ENCODE measurements around the gene SLC16A6.
"Not testable (repeated sequence)": the region's sequence is repeated elsewhere in the genome, so short reads cannot be mapped to it uniquely, and the experiment has no call there.

The SLC16A6 gene

GRCh38 chr17:68290955-68291835 is at the start of gene SLC16A6, which contains the start of gene ARSG:
Gene SLC16A6, minus strand, starts transcription at chr17:68291127. Its CDS starts 12,807 bp downstream, at chr17:68278320.
Gene ARSG, plus strand, starts transcription at chr17:68291495. Its CDS starts 15,999 bp downstream, at chr17:68307494.
- DNase-seq (ENCODE audit: low spot score) = no peak

- no peak for DNase-seq (ENCODE audit: low spot score)
Measured at GRCh38 chr17:68334393-68334792, 43.5 kb upstream of the SLC16A6 start.

GRCh38 chr17:68331932-68332331 is 41.0 kb upstream of the SLC16A6 start:
- DNase-seq (ENCODE audit: low spot score) = not testable (repeated sequence)

GRCh38 chr17:68329331-68329730 is 38.4 kb upstream of the SLC16A6 start:
- DNase-seq (ENCODE audit: low spot score) = no peak

GRCh38 chr17:68328676-68329075 is 37.7 kb upstream of the SLC16A6 start:
- no peak for DNase-seq (ENCODE audit: low spot score)

- no peak for DNase-seq (ENCODE audit: low spot score)
Measured at GRCh38 chr17:68327823-68328557, 37.1 kb upstream of the SLC16A6 start.

- DNase-seq (ENCODE audit: low spot score) = no peak
Measured at GRCh38 chr17:68326681-68327080, 35.8 kb upstream of the SLC16A6 start.

- no peak for DNase-seq (ENCODE audit: low spot score)
Measured at GRCh38 chr17:68325961-68326360, 35.0 kb upstream of the SLC16A6 start.

GRCh38 chr17:68324654-68325336 is 33.9 kb upstream of the SLC16A6 start:
- no peak for DNase-seq (ENCODE audit: low spot score)

GRCh38 chr17:68324114-68324513 is 33.2 kb upstream of the SLC16A6 start:
- no peak for DNase-seq (ENCODE audit: low spot score)

GRCh38 chr17:68322630-68323029 is 31.7 kb upstream of the SLC16A6 start:
- no peak for DNase-seq (ENCODE audit: low spot score)

GRCh38 chr17:68321556-68321954 is 30.6 kb upstream of the SLC16A6 start:
- DNase-seq (ENCODE audit: low spot score) = no peak

GRCh38 chr17:68320943-68321555 is 30.1 kb upstream of the SLC16A6 start:
- no peak for DNase-seq (ENCODE audit: low spot score)

GRCh38 chr17:68320311-68320865 is 29.5 kb upstream of the SLC16A6 start:
- no peak for DNase-seq (ENCODE audit: low spot score)

GRCh38 chr17:68319410-68320162 is 28.7 kb upstream of the SLC16A6 start:
- DNase-seq (ENCODE audit: low spot score) = peak; percentile 7

GRCh38 chr17:68318103-68318991 is 27.4 kb upstream of the SLC16A6 start:
- DNase-seq (ENCODE audit: low spot score) = no peak

GRCh38 chr17:68317458-68317857 is 26.5 kb upstream of the SLC16A6 start:
- DNase-seq (ENCODE audit: low spot score) = no peak

- DNase-seq (ENCODE audit: low spot score) = no peak
Measured at GRCh38 chr17:68315930-68316329, 25.0 kb upstream of the SLC16A6 start.

- DNase-seq (ENCODE audit: low spot score) = no peak
Measured at GRCh38 chr17:68314916-68315535, 24.1 kb upstream of the SLC16A6 start.

All from pons (tissue), 1 donor.